H1 (cell line): ENCODE measurements around the gene BRIP1. TPM values are rescaled to one million over a fixed set of nuclear protein-coding genes. Genes with fewer than 3 reads are reported as not detected.

Experiments
- CTCF ChIA-PET: fragments of 300-600 bp; sonication (Branson Sonifier 250); formaldehyde crosslinking; loops from one replicate; lab custom pipeline; 2021; ENCODE audit not compliant: partially characterized antibody; lab: Charles Lee
- POLR2A ChIA-PET: fragments of 300-600 bp; sonication (Branson Sonifier 250); formaldehyde crosslinking; loops from one replicate; lab custom pipeline; 2021; ENCODE audit warnings: inconsistent platforms; ENCODE audit not compliant: partially characterized antibody; lab: Charles Lee
- DNase-seq, 2 experiments: peaks; one replicate each; pipeline versions ENCODE4 v3.0.0 to v3.0.0-alpha.2; 2010 to 2022; ENCODE audit warnings: low spot score in 2 of 2, low read depth in 1 of 2, mixed read lengths in 1 of 2
- FAIRE-seq: peaks from 2 replicates; lab custom pipeline; 2011; peaks lifted over from hg19 to GRCh38; lab: Jason Lieb, UNC
- H2AFZ ChIP-seq: 2 replicates; pipeline ENCODE4 v1.8.1; 2012; ENCODE audit warnings: low read length, inconsistent platforms
- H2AK5ac ChIP-seq: 2 replicates; pipeline ENCODE4 v1.6.1; 2013; ENCODE audit warnings: low read depth, low read length
- H2BK120ac ChIP-seq: replicated peaks from 2 replicates; pipeline ENCODE3; 2013; ENCODE audit warnings: low read depth, low read length, inconsistent platforms
- H2BK12ac ChIP-seq: 2 replicates; pipeline ENCODE4 v1.6.1; 2013; ENCODE audit warnings: low read depth, low read length
- H2BK15ac ChIP-seq: 2 replicates; pipeline ENCODE4 v1.6.1; 2013; ENCODE audit warnings: low read length
- H2BK20ac ChIP-seq: 2 replicates; pipeline ENCODE4 v1.6.1; 2013; ENCODE audit warnings: low read length
- H2BK5ac ChIP-seq: 2 replicates; pipeline ENCODE4 v1.6.1; 2013; ENCODE audit warnings: low read depth, low read length
- H3K14ac ChIP-seq: 2 replicates; pipeline ENCODE4 v1.6.1; 2013; ENCODE audit warnings: inconsistent platforms; ENCODE audit not compliant: insufficient read length
- H3K18ac ChIP-seq: 2 replicates; pipeline ENCODE4 v1.6.1; 2013; ENCODE audit warnings: low read length; ENCODE audit errors: extremely low read depth
- H3K23ac ChIP-seq: 2 replicates; pipeline ENCODE4 v1.6.1; 2013; ENCODE audit warnings: inconsistent platforms; ENCODE audit not compliant: insufficient read length
- H3K23me2 ChIP-seq: 2 replicates; pipeline ENCODE4 v1.6.1; 2013; ENCODE audit warnings: low read depth, low read length
- H3K27ac ChIP-seq: 2 replicates; pipeline ENCODE4 v1.6.1; 2011; ENCODE audit warnings: low read depth, low read length, inconsistent platforms
- H3K27me3 ChIP-seq, 4 experiments: replicated peaks in 1 of 4; 1 replicate in 1 of 4; 2 replicates in 3 of 4; pipeline versions ENCODE4 v1.6.1 to v1.8.1; 2011 to 2013; ENCODE audit warnings: low read length in 3 of 4, mild to moderate bottlenecking in 3 of 4, inconsistent platforms in 2 of 4, mixed read lengths in 2 of 4, moderate library complexity in 1 of 4; ENCODE audit not compliant: control insufficient read depth in 3 of 4, insufficient read depth in 3 of 4; ENCODE audit errors: extremely low read depth in 1 of 4
- H3K36me3 ChIP-seq, 4 experiments: 2 replicates each; pipeline versions ENCODE4 v1.6.1 to v1.8.1; 2011 to 2013; ENCODE audit warnings: mild to moderate bottlenecking in 4 of 4, low read length in 3 of 4, moderate library complexity in 2 of 4, control low read depth in 1 of 4, inconsistent platforms in 1 of 4; ENCODE audit not compliant: insufficient read depth in 4 of 4, control insufficient read depth in 2 of 4
- H3K4ac ChIP-seq: replicated peaks from 2 replicates; pipeline ENCODE3; 2013; ENCODE audit warnings: low read length, low read depth, mixed read lengths, inconsistent platforms; ENCODE audit not compliant: insufficient read length
- H3K4me1 ChIP-seq, 4 experiments: replicated peaks in 1 of 4; 1 replicate in 1 of 4; 2 replicates in 3 of 4; pipeline versions ENCODE4 v1.6.1 to v1.8.1; 2011 to 2013; ENCODE audit warnings: low read length in 3 of 4, inconsistent platforms in 2 of 4, mixed read lengths in 1 of 4; ENCODE audit not compliant: insufficient read depth in 4 of 4, control insufficient read depth in 3 of 4
- H3K4me2 ChIP-seq, 2 experiments: 2 replicates each; pipeline versions ENCODE4 v1.6.1 to v1.8.1; 2011 to 2013; ENCODE audit warnings: low read depth in 2 of 2, low read length in 2 of 2, control low read depth in 1 of 2, inconsistent platforms in 1 of 2, mild to moderate bottlenecking in 1 of 2; ENCODE audit not compliant: insufficient read depth in 1 of 2
- H3K4me3 ChIP-seq, 4 experiments: fragments of 200-600, 300-600 bp in 1 of 4; sonication (generic), shearing (Covaris generic), sonication (Bioruptor Twin) in 1 of 4; 2 replicates each; pipeline versions ENCODE4 v1.5.1 to v1.8.1; 2011 to 2016; ENCODE audit warnings: low read length in 4 of 4, low read depth in 3 of 4, control low read depth in 2 of 4, inconsistent platforms in 2 of 4, mild to moderate bottlenecking in 2 of 4, mixed read lengths in 1 of 4, moderate library complexity in 1 of 4; ENCODE audit not compliant: insufficient read depth in 2 of 4; ENCODE audit errors: extremely low read depth in 1 of 4
- H3K56ac ChIP-seq: replicated peaks from 2 replicates; pipeline ENCODE3; 2013; ENCODE audit warnings: low read depth, mild to moderate bottlenecking, mixed read lengths, low read length, inconsistent platforms; ENCODE audit not compliant: insufficient read length
- H3K79me1 ChIP-seq: 2 replicates; pipeline ENCODE4 v1.6.1; 2013; ENCODE audit warnings: low read depth, low read length, control low read depth
- H3K79me2 ChIP-seq, 2 experiments: 2 replicates each; pipeline versions ENCODE4 v1.6.1 to v1.8.1; 2012 to 2013; ENCODE audit warnings: low read length in 2 of 2, mild to moderate bottlenecking in 2 of 2, inconsistent platforms in 1 of 2; ENCODE audit not compliant: insufficient read depth in 2 of 2, control insufficient read depth in 1 of 2
- H3K9ac ChIP-seq, 4 experiments: replicated peaks in 1 of 4; 1 replicate in 1 of 4; 2 replicates in 3 of 4; pipeline versions ENCODE4 v1.6.1 to v1.8.1; 2011 to 2013; ENCODE audit warnings: low read depth in 3 of 4, low read length in 3 of 4, control low read depth in 2 of 4, mild to moderate bottlenecking in 2 of 4, moderate library complexity in 2 of 4, inconsistent platforms in 1 of 4; ENCODE audit errors: extremely low read depth in 1 of 4
- H3K9me3 ChIP-seq, 2 experiments: 2 replicates each; pipeline versions ENCODE4 v1.6.1 to v1.8.1; 2012 to 2013; ENCODE audit warnings: mild to moderate bottlenecking in 2 of 2, moderate library complexity in 2 of 2, control low read depth in 1 of 2, inconsistent platforms in 1 of 2, low read depth in 1 of 2, low read length in 1 of 2, mixed read lengths in 1 of 2; ENCODE audit not compliant: insufficient read depth in 2 of 2
- H4K20me1 ChIP-seq, 2 experiments: replicated peaks in 1 of 2; 2 replicates each; pipeline versions ENCODE3 to v1.8.1; 2011 to 2013; ENCODE audit warnings: inconsistent platforms in 2 of 2, low read length in 2 of 2, mild to moderate bottlenecking in 1 of 2; ENCODE audit not compliant: insufficient read depth in 2 of 2, control insufficient read depth in 1 of 2
- H4K5ac ChIP-seq: 2 replicates; pipeline ENCODE4 v1.6.1; 2013; ENCODE audit warnings: low read length, low read depth, mixed read lengths, inconsistent platforms; ENCODE audit not compliant: insufficient read length
- H4K8ac ChIP-seq: 2 replicates; pipeline ENCODE4 v1.8.0; 2013; ENCODE audit warnings: mild to moderate bottlenecking, moderate library complexity, low read length, inconsistent platforms; ENCODE audit not compliant: insufficient read depth; ENCODE audit errors: extremely low read depth
- H4K91ac ChIP-seq: replicated peaks from 2 replicates; pipeline ENCODE3; 2013; ENCODE audit warnings: low read length, mixed read lengths, inconsistent platforms; ENCODE audit not compliant: insufficient read length
- ASH2L ChIP-seq: fragments of 200-600, 300-600 bp; sonication (generic); IDR thresholded peaks from one replicate; pipeline ENCODE4 v1.7.1; 2017; ENCODE audit warnings: low read length
- ATF3 ChIP-seq: IDR thresholded peaks from 2 replicates; pipeline ENCODE4 v1.6.1; 2011; ENCODE audit warnings: low read depth, mild to moderate bottlenecking, low read length; ENCODE audit not compliant: insufficient read depth
- CHD2 ChIP-seq: IDR thresholded peaks from 2 replicates; pipeline ENCODE4 v1.6.1; 2012; ENCODE audit warnings: low read length, improper control_type of control experiment
- E2F6 ChIP-seq: IDR thresholded peaks from 2 replicates; pipeline ENCODE4 v1.6.1; 2012; ENCODE audit warnings: inconsistent platforms
- JUN ChIP-seq: IDR thresholded peaks from 2 replicates; pipeline ENCODE4 v1.6.1; 2011; ENCODE audit warnings: low read depth, mild to moderate bottlenecking, improper control_type of control experiment, low read length
- KDM1A ChIP-seq: fragments of 200-600, 300-600 bp; sonication (generic); IDR thresholded peaks from 2 replicates; pipeline ENCODE4 v1.7.1; 2016; ENCODE audit warnings: mild to moderate bottlenecking, low read length, borderline replicate concordance
- POLR2AphosphoS5 ChIP-seq: IDR thresholded peaks from 2 replicates; pipeline ENCODE4 v1.6.1; 2011; ENCODE audit warnings: low read depth, low read length
- POU5F1 ChIP-seq: IDR thresholded peaks from 2 replicates; pipeline ENCODE4 v1.6.1; 2011; ENCODE audit warnings: low read depth, mild to moderate bottlenecking, low read length, moderate library complexity
- RNF2 ChIP-seq: fragments of 200-900, 300-1000 bp; sonication (generic); IDR thresholded peaks from 2 replicates; pipeline ENCODE4 v1.7.1; 2016; ENCODE audit warnings: borderline replicate concordance, low read depth, mild to moderate bottlenecking, antibody characterized with exemption, low read length; ENCODE audit not compliant: poor library complexity, severe bottlenecking; ENCODE audit errors: missing control alignments
- SP2 ChIP-seq: IDR thresholded peaks from 2 replicates; pipeline ENCODE4 v1.6.1; 2012; ENCODE audit warnings: mild to moderate bottlenecking, low read length, inconsistent platforms
- SUZ12 ChIP-seq: fragments of 200-600 bp; sonication (generic); IDR thresholded peaks from 2 replicates; pipeline ENCODE4 v1.6.1; 2012; ENCODE audit warnings: mild to moderate bottlenecking, inconsistent platforms, low read length, moderate library complexity, mixed read lengths
- TAF1 ChIP-seq: IDR thresholded peaks from 2 replicates; pipeline ENCODE4 v1.6.1; 2011; ENCODE audit warnings: mild to moderate bottlenecking, low read depth, low read length
- YY1 ChIP-seq: IDR thresholded peaks from 2 replicates; pipeline ENCODE4 v1.6.1; 2011; ENCODE audit warnings: low read depth, mild to moderate bottlenecking, low read length
- whole genome bisulfite sequencing, 2 experiments: shearing (Covaris generic) in 1 of 2; methylation state at CpG; one replicate each; pipeline versions ENCODE4 v1.1.6 to v1.1.7; 2013 to 2015; ENCODE audit warnings: low lambda C conversion rate in 2 of 2, mixed read lengths in 2 of 2, inconsistent platforms in 1 of 2, low coverage in 1 of 2, missing lambda C conversion rate in 1 of 2; ENCODE audit not compliant: insufficient replicate concordance in 2 of 2, insufficient coverage in 1 of 2, insufficient read length in 1 of 2; ENCODE audit errors: extremely low coverage in 1 of 2, missing lambda C conversion rate in 1 of 2; 5-methylcytosine and 5-hydroxymethylcytosine counted together
- polyA plus RNA-seq, 7 experiments: library from polyadenylated mRNA; depleted of rRNA in 3 of 7; stranded (reverse) in 5 of 7; unstranded in 2 of 7; fragments of >200 nt in 5 of 7; fragments of 200-250 nt in 2 of 7; gene quantifications; 1 replicate in 5 of 7; 2 replicates in 1 of 7; 4 replicates in 1 of 7; pipeline versions ENCODE4 v1.2.1 to v1.2.3, GENCODE V29; 2011 to 2013; ENCODE audit warnings: missing spikeins in 2 of 7, mixed read lengths in 2 of 7
- total RNA-seq: library from RNA; stranded (reverse); fragmentation: NEBNext Ultra II Directional; extraction: Animal tissue kit (Norgen Biotek cat#: 25700); gene quantifications from 2 replicates; pipeline ENCODE4 v1.2.1, GENCODE V29; 2021

BRIP1 gene
- total and polyA plus RNA-seq, 2 of the 8 experiments (the other 6 are each of a cell fraction or from before 2014, with no cell fraction given) = 5.8 to 19.2 TPM

- TF ChIP-seq RNF2 (no peak), CHD2 (no peak), ASH2L (no peak), POLR2AphosphoS5 (no peak), ATF3 (no peak), POU5F1 (no peak), TAF1 (no peak), JUN (no peak), E2F6 (no peak), SP2 (no peak), YY1 (no peak), KDM1A (no peak), SUZ12 (no peak)
- H2BK20ac ChIP-seq = no peak overlapping the region
Observed at GRCh38 chr17:61895391-61895790, 32.1 kb upstream of the BRIP1 start.

More at GRCh38 chr17:61895391-61895790, 32.1 kb upstream of the BRIP1 start:
- ChIA-PET CTCF (no interaction called here), POLR2A (no interaction called here)
- no peak overlapping the region for H2BK5ac ChIP-seq
- no peak overlapping the region for H3K4me3 ChIP-seq
- H4K20me1 ChIP-seq = no peaks in the 10 kb centered on the region
- no peak overlapping the region for H3K27ac ChIP-seq
- no peak overlapping the region for H3K23ac ChIP-seq
- H3K56ac ChIP-seq = no peak overlapping the region
- H2AK5ac ChIP-seq = no peak overlapping the region
- H3K79me1 ChIP-seq = no peaks in the 10 kb centered on the region
- no peak overlapping the region for H4K5ac ChIP-seq
- no peak overlapping the region for H2AFZ ChIP-seq
- no peak overlapping the region for H3K14ac ChIP-seq
- no peaks in the 10 kb centered on the region for H3K79me2 ChIP-seq
- H2BK120ac ChIP-seq = no peak overlapping the region
- no peaks in the 10 kb centered on the region for H3K23me2 ChIP-seq
- FAIRE-seq (no peak), DNase-seq (no peak)
- no peak overlapping the region for H2BK15ac ChIP-seq
- H3K4me2 ChIP-seq = no peak overlapping the region
- H3K18ac ChIP-seq = no peak overlapping the region
- H4K91ac ChIP-seq = no peak overlapping the region
- no peaks in the 10 kb centered on the region for H3K27me3 ChIP-seq
- H3K4me1 ChIP-seq = no peaks in the 10 kb centered on the region
- no peak overlapping the region for H2BK12ac ChIP-seq
- H3K9ac ChIP-seq = no peak overlapping the region
- H3K9me3 ChIP-seq = no peaks in the 10 kb centered on the region
- no peak overlapping the region for H3K4ac ChIP-seq
- H3K36me3 ChIP-seq = peaks cover 0 to 32% (median 3%) of the 10 kb centered on the region in 4 experiments; a peak in 4 of 8 replicates
- no peak overlapping the region for H4K8ac ChIP-seq
- WGBS, 2 experiments = 68% methylated on average over 2 of the region's 2 CpGs; no CpG with 5 or more reads in 1 of the 2 experiments
